ENCODE data around the gene SP6.

GRCh38 chr17:47850373-47850691, 631 bp downstream of the SP6 start:
- no peak for TF ChIP-seq CTCF (conservative IDR thresholded peaks at IDR 0.05)
- no peak for TF ChIP-seq ZFX (IDR thresholded peaks at IDR 0.05)
